GM12873 (cell line): ENCODE data around the gene USH1C.

Source experiments
- TF ChIP-seq, protein P1 (sequence below): IDR thresholded peaks from 2 replicates; pipeline ENCODE4 v1.5.1; 2012; ENCODE audit warnings: low read depth, mild to moderate bottlenecking, moderate library complexity, low read length, control low read depth; ENCODE audit not compliant: insufficient read depth; ENCODE audit errors: missing control alignments

USH1C gene

DNA sequence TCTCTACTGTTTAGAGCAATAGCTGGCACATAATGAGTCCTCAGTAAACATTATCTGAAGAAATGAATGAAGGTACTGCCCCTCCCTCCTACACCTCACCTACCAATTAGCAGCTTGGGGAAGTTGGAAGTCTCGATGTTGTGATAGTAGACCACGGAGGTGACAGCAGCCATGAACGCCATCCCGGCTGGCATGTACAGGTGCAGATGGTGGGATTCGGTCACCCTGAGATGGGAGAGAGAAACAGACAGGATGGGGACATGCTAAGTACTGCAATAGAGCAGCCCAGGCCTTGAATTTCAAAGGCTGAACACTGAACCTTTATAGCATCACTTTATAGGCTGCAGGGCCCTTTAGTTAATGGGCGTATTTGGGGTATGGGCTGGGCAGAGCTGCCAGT lies 74.2 kb downstream of the USH1C start:
- TF ChIP-seq, protein P1, sequence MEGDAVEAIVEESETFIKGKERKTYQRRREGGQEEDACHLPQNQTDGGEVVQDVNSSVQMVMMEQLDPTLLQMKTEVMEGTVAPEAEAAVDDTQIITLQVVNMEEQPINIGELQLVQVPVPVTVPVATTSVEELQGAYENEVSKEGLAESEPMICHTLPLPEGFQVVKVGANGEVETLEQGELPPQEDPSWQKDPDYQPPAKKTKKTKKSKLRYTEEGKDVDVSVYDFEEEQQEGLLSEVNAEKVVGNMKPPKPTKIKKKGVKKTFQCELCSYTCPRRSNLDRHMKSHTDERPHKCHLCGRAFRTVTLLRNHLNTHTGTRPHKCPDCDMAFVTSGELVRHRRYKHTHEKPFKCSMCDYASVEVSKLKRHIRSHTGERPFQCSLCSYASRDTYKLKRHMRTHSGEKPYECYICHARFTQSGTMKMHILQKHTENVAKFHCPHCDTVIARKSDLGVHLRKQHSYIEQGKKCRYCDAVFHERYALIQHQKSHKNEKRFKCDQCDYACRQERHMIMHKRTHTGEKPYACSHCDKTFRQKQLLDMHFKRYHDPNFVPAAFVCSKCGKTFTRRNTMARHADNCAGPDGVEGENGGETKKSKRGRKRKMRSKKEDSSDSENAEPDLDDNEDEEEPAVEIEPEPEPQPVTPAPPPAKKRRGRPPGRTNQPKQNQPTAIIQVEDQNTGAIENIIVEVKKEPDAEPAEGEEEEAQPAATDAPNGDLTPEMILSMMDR: no peak

DNA sequence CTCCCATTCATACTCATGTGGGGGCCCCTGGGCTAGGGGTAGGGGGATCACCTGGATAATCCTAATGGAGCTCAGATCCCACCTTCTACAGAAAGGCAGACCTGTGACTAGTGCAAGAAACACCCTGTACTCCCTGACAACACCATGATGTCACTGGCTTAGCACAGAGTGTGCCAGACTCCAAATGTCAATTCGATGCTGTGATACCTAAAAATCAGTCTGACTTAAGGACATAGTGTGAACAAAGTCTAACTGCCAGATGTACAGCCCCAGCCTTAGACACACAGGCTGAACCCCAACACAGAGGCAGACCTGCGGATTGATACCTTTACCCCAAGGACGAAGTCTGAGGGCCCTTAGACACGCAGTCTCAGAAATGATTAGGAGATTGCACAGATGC lies 76.1 kb downstream of the USH1C start:
- TF ChIP-seq, protein P1: no peak

DNA sequence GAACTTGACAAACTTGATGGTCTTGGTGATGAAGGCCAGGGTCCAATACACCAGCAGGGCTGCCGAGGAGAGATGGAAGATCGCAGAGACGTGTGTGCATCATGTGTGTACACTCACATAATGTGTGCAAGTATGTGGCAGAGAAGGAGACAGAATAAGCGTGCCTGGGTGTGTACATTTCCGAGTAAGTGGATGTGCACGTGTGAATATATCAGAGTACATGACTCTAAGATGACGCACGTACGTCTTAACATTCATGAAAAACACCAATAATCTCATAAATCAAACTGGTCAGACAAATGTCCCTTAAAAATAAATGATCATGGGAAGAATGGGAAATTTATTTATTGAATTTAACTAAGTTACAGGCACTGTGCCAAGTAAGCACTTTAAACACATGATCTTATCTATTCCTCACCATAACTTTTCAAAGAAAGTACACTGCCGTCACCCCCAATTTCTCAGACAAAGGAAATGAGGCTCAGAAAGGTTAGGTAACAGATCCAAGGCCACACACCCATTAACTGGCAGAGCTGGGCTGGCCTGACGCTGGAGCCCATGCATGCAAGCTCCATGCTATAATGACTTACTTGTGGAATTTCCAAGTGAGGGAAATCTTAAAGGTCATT lies 80.6 kb downstream of the USH1C start:
- TF ChIP-seq, protein P1: no peak

DNA sequence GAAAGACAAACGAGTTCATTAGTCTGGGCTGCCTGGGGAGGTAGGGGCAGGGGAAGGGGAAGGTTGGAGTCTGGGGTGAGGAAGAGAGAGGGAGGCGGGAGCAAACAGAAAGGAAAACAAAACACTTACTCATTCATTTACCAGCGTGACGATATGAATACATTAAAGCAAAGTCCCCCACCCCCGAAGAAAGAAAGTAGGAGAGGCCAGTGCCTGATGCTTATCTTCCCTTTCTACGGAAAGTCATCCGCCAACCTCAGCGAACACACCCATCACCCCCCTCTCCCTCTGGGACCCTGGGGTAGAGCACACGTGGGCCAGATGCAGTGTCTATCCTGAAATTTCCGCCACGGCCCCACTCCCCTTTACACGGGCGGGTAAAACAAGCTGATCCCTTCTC lies 81.3 kb downstream of the USH1C start:
- TF ChIP-seq, protein P1: no peak

DNA sequence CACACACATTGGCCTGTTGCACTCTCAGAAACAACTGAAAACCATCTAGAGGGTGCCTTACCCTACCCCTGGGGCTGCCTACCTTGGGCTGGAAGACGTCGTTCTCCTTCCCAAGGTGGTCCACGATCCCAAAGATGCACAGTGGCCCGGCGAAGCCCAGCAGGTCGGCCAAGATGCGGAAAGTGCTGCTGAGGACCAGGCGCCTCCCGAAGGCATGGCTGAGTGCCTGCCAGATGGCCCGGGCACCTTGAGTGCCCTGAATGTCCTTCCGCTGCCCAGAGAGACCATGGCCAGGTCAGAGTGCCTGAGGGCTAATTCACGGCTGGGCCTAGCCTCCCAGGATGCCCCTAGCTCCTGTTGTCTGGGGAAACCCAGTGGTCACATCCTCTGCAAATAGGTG lies 83.8 kb downstream of the USH1C start:
- TF ChIP-seq, protein P1: no peak

DNA sequence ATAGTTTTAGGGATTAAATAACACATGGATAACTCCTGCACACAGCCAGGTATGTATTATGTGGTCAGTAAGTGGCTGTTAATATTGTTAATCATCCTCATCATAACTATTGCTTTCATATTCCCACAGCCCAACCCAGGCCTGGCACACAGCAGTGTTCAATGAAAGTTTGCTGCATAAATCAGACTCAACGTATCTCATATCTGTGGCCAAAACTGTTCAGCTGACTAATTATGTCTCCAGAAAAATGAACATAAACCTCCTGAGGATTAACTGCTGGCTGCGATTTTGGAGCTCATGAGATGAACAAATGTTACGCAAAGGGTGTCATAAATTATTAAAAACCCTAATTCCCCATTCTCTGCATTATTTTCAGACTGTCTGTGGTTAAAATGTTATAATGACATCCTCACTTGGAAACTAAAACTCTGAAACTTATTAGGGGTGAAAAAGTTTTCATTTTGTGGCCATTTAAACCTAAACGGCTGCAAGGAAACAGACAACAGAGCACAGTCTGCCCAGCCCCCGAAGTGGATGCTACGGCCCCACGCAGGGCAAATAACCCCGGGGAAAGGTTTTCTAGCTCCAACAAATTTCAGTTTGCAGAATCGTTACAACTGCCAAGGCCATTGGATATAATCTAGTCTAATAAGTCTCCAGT lies 84.8 kb downstream of the USH1C start:
- TF ChIP-seq, protein P1: no peak

DNA sequence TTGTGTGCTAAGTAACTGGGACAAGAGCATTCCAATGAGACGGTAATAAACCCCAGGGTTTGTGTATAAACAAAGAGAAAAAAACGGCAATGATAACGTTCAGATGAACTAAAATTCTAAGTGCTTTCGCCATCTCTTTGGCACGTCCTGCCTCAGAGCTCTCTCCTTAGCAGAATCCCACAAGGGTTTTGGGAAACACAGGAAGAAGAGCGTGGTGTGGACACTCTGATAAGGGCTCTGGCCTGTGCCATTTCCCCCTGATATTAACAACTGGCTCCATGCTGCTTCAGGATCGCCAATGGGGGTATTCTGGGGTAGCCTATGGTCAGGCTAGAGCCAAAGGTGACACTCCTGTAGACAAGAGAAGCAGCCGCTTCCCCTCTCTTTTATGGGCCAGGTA lies 85.9 kb downstream of the USH1C start:
- TF ChIP-seq, protein P1: no peak
